ELF-1 (cell line): ENCODE results near the gene CYB5R4.

ENCODE experiments used
- DNase-seq: peaks from one replicate; pipeline ENCODE4 v3.0.0-alpha.2; 2016; ENCODE audit warnings: low read depth, low spot score

CYB5R4 gene

DNA sequence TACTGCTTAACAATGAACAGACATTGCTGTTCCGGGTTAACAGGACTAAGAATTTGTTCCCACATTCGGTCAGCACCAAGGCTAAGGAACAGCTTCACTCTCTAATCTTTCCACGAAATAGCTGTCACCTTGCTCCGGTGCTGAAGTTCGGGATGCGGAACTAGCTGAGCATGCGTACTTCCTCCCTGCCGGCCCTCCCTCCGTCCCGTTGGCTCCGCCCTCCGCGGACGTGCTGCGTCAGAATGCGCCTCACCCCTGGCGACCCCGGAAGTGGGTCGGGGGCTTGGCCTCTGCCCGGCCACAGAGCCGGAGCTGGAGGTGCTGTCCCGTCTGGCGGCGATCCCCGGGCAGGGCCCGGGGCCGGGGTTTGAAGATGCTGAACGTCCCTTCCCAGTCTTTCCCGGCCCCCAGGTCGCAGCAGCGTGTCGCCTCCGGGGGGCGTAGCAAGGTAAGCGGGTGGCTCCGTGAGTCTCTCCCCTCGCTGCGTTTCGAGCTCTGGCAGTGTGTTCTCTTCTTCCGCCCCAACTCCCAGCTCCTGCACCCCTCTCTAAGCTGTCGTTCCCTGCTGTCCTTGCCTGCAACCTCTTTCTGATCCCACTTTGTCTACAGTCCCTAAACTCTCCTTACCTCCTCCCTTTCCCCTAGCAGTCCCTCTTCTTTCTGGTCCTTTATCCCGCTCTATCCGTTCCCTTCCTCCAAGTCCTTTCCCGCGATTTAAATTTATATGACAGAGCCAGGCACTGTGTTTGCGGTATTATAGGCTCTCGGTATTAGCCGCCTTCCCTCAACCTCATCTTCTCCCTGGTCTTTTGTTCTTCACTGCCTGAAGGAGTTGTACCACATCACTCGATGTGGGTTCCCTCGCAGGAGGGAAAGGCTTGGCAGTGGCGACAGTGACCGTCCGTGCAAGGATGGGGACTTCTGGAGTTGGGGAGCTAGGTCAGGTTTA lies at the start of gene CYB5R4:
TSS of gene CYB5R4 (plus strand) at position 280 of the 949 bp plus-strand sequence. CDS start at position 374, 94 bp downstream.
- DNase-seq, result peak; percentile 98

- no peak for DNase-seq
Observed at GRCh38 chr6:83812595-83812994, 46.9 kb upstream of the CYB5R4 start.

DNA sequence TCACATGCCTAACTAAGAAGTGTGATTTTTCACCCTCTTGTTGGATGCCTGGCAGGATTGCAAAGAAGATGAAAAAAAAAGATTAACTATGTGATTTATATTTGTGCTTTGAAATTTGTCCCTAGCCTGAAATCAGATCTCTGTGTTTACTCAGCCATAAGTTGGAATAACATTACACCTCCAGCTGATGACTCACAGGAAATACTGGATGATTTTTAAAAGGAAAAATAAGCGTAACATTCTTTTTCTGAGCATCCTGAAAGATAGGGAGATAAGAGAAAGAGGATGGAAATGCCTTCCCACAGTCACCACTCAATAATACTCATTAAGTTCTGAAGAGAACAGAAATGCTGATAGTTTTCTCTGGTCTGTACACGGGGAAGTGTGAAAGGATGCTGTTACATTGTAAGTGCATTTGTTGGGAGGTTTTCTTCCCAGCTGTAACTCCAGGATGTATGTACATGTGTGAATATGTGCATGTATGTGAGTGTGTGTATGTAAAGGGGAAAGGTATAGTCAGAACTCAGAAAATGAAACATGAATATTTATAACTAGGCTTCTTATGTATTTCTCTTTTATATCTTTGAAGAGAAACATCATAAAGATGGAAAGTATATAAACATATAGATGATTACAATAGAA lies 43.7 kb upstream of the CYB5R4 start:
- DNase-seq, result no peak

DNA sequence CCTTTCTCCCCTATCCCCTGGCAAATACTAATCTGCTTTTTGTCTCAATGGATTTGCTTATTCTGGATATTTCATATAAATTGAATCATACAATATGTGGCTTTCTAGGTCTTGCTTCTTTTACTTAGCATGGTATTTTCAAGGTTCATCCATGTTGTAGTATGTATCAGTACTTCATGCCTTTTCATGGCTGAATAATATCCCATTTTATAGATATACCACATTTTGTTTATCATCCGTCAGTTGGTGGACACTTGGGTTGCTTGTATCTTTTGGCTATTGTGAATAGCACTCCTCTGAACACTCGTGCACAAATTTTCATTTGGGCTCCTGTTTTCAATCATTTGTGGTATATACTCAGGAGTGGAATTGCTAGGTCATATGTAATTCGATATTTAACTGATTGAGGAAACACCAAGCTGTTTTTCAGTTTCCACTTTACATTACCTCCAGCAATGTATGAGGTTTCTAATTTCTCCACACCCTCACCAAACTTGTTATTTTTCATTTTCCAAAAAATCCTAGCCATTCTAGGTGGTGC lies 36.8 kb upstream of the CYB5R4 start:
- DNase-seq, result no peak

DNA sequence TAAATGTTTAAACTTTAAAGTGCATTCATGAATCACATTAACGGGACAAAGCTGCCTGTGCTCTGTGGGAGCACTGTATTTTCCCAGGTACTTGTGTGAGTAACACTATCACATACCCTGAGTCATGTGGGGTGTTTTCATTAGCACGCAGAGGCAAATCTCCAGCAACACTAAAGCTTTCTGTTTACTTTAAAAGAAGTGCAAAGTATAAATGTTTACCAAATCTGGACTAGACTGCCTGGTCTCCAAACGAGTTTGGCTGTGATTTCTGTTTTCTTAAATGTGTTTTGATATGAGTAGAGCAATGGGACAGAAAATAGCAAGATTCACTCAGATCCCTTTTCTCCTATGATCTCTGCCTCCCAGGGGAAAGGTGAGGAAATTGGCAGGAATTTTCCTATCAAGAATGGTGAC lies 35.1 kb upstream of the CYB5R4 start:
- DNase-seq, result no peak

- DNase-seq, result no peak
Observed at GRCh38 chr6:83824831-83825230, 34.7 kb upstream of the CYB5R4 start.

DNA sequence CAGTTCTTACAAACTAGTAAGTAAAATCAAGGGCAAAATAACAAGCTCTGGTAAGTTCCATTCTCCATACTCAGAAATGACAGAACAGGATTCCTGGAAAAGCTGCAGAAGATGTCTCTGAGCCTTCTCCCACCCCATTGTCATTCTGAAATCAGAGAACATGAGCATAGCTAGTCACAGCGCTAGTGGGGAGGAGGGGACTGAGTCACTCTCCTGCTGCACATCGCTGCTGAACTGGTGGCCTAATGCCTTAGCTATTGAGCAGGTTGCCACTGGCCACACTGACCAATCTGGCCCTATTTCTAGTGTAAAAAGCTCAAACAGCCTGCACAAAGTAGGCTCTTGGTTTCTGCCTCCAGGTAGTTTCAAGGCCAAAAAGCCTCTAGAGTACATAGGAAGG lies 32.4 kb upstream of the CYB5R4 start:
- DNase-seq, result no peak

GRCh38 chr6:83838727-83839126 lies 20.8 kb upstream of the CYB5R4 start:
- no peak for DNase-seq

- DNase-seq, result no peak
Observed at GRCh38 chr6:83844170-83844569, 15.3 kb upstream of the CYB5R4 start.

GRCh38 chr6:83846291-83846690 lies 13.2 kb upstream of the CYB5R4 start:
- no peak for DNase-seq

DNA sequence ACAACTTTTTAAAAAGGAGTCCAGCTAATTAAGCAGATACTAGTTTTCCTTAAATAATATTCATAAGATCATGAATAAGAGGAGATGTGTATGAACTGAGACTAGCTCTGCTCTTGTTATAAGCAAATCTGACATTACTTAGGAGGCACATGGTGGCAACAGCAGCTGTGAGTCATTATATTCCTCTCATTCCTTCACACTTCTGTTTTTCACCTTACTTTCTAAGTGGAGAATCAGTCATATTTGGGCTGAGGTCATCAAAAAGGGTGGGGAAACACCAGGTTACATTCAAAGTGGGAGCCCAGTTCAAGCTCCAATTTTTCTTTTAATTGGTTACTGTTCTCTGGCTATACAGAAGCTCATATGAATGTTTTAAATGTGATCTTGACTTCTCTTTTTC lies 12.3 kb upstream of the CYB5R4 start:
- DNase-seq, result no peak

- DNase-seq, result no peak
Observed at GRCh38 chr6:83849127-83849526, 10.4 kb upstream of the CYB5R4 start.

GRCh38 chr6:83849610-83850009 lies 9.9 kb upstream of the CYB5R4 start:
- no peak for DNase-seq

GRCh38 chr6:83852528-83853177 lies 6.8 kb upstream of the CYB5R4 start:
- DNase-seq, result no peak

- DNase-seq, result peak; percentile 52
Observed at GRCh38 chr6:83853178-83854000, 6.1 kb upstream of the CYB5R4 start, which contains the start of gene RIPPLY2. Gene RIPPLY2 (plus strand): TSS chr6:83853360. CDS start chr6:83853417, 57 bp downstream.

GRCh38 chr6:83854001-83854501 lies 5.4 kb upstream of the CYB5R4 start:
- DNase-seq, result peak; percentile 49

DNA sequence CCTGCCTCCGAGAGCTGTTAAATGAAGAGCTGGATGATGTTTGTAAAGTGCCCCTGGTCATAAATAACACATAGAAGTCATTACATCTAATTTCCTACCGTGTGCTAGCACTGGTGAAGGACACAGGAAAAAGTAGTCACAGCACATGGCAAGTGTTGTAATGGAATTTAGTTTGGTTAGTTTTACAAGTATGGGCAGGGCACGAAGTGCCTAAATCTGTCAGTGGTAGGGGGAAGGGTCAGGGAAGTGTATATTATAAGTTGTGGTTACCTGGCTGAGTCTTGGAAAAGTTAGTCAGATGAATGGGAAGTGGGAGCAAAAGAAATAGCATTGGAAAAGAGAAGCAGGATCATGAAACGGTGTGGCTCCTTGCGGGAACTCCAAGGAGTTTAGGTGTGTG lies 4.7 kb upstream of the CYB5R4 start:
- no peak for DNase-seq

GRCh38 chr6:83860359-83860755 lies 868 bp downstream of the CYB5R4 start:
- DNase-seq, result no peak

- no peak for DNase-seq
Observed at GRCh38 chr6:83860782-83861495, 1.4 kb downstream of the CYB5R4 start.

GRCh38 chr6:83862776-83863471 lies 3.4 kb downstream of the CYB5R4 start:
- DNase-seq, result no peak
